ENCODE results near the gene PRR15.

PRR15 gene

DNA sequence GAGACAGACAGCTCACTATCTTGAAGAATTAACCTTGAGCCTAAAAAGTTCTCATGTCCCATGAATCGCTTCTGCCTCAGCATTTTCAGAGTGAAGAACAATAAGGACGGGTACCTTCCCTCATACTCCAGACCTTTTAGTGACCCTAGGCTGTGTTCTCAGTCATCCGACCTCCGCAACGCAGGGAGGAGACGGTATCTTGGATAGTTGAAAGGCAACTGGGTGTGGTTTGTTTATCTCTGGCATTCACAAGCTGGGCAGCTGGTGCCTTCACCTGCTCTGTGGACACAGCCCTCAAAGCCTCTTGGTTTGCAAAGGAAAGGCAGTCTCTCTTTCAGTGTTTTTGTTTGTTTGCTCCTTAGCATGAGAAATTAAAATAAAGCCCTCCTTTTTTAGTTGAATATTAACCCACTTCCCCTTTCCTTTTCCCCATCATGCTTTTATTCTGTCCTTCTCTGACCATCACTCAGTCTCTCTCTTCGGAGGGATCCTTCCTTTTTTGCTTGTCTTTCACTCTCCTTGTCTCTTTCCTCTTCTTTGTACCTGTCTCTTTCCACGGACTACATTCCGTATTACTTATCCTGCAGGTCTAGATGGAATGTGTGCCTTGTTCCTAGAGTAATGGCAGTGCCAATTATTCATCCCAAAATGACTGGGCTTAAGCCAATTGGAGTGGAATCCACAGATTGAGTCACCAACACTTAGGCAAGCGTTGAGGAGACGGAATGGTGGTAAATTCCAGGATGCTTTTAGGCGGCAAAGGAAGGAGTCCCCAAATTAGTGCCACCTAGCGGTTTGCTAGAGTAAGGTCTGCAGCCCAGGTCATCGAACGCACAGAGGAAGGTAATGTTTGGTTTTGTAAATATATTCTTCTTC is 45.8 kb downstream of the PRR15 start:
- no peak for DNase-seq (ENCODE audit: low read depth in 2 of 2)

DNA sequence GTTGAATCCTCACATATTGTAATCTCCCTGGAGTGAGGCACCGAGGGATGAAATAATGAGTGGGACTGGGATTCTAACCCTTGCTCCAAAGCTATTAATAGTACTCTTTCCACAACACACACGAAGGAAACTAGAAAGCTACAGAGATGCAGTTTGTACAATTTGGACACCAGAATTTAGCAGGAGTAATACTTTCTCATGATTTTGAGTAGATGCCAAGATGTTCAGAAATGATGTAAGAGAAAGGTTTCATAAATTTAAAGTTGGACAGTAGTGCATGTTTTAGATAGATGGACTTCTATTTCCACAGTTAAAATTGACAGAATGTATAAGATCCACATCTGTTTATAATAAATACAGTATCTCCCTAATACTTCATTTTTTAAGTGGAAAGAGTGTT is 46.5 kb downstream of the PRR15 start:
- DNase-seq (ENCODE audit: low read depth in 2 of 2) = no peak

DNA sequence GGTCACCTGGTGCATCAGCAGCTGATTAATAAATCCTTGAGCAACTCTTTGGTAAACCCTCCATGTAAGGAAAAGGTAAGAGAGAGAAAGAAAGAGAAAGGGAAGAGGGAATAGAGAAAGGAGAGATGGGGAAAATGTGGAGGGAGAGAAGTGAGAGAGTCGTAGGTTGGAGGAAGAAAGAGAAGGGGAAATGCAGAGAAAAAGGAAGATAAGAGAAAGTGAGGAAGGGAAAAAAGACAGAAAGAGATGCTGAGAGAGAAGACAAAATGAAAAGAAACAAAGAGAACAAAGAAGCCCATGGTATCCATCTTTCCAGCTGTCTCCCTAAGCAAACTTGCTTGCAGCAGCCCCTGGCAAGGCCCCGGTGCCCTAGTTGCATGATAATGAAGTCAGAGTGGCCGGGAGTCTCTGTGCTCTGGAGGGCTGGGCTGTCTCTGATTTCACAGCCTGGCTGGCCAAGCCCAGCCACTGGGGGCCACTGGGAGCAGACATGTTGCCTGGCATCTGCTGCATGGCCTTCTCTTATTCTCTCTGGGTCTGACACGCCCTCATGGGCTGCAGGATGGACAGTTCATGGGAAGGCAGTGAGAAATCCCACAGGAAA is 48.4 kb downstream of the PRR15 start:
- DNase-seq (ENCODE audit: low read depth in 2 of 2) = no peak

DNA sequence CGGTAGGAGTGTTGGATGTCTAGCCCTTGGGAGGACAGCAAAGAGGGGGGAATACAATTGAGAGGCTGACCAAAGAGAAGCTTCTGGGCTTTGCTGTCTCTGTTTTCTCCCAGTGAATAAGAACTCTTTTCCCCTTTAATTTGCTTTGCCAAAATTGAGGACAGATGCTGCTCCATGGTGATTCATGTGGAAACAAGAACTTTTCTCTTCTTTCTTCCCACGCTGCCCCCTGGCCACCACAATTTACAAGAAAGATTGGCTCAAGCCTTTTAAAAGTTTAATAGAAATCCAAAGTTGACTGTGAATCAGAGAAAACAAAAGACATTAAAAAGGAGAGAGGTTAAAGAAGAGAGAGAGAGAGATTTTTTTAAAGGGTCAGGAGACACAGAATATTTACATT is 49.0 kb downstream of the PRR15 start:
- DNase-seq (ENCODE audit: low read depth in 2 of 2) = no peak

DNA sequence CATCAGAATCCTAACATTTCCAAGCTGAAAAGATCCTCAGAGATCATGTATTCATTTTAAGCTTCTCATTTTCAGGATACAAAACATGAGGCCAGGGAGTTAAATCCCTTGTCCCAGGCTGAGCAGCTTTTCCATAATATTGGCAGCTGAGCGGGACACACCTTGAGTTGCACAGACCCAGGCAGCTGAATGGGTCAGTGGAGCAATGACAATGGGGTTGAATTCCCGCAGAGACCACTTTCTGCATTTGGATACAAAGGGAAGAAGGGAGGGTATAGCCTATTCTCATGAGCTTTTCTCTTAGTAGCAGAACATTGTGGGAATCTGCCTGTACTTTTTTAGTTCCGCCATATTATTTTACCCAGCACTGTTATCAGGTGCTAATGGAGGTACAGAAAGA is 49.5 kb downstream of the PRR15 start:
- DNase-seq (ENCODE audit: low read depth in 2 of 2) = no peak

DNA sequence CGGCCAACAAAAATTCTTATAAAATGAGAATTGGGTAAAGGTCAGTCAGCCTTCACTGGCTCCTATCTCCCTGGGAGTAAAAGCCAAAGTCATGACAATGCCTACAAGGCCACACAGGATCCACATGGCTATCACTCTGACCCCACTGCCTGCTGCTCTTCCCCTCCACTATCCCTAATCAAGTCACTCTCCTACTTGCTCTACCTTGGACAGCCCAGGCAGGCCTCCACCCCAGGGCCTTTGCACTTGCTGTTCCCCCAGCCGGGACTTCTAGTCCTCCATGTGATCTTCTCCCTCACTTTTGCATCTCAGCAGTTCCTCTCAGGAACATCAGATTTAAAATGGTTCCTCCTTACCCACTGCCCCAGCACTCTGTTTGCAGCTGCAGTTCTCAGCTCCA is 50.6 kb downstream of the PRR15 start:
- DNase-seq (ENCODE audit: low read depth in 2 of 2) = no peak
